Loucy (cell line): Measurements from ENCODE around the gene GPATCH2.
A peak's percentile ranks its signal among the peaks of the same experiment; 100 is the strongest.

Source experiments
- H2AFZ ChIP-seq: fragments of 200-600 bp; sonication (generic); 2 replicates; pipeline ENCODE4 v1.6.0; 2016; ENCODE audit warnings: antibody characterized with exemption, mild to moderate bottlenecking, low read length, moderate library complexity
- H3F3A ChIP-seq: fragments of 200-600 bp; 2 replicates; pipeline ENCODE4 v1.6.0; 2016; ENCODE audit warnings: antibody characterized with exemption, low read depth, mild to moderate bottlenecking
- H3K27me3 ChIP-seq: fragments of 200-600 bp; sonication (generic); 2 replicates; pipeline ENCODE4 v1.6.1; 2014; ENCODE audit warnings: low read length, mild to moderate bottlenecking; ENCODE audit not compliant: insufficient read depth, poor library complexity, severe bottlenecking
- H3K36me3 ChIP-seq: fragments of 200-600 bp; sonication (generic); 2 replicates; pipeline ENCODE4 v1.6.1; 2016; ENCODE audit warnings: low read length; ENCODE audit not compliant: insufficient read depth
- H3K4me1 ChIP-seq: fragments of 200-600 bp; sonication (generic); 2 replicates; pipeline ENCODE4 v1.5.1; 2014; ENCODE audit warnings: low read length, mild to moderate bottlenecking; ENCODE audit not compliant: insufficient read depth, poor library complexity, severe bottlenecking
- H3K4me2 ChIP-seq: fragments of 200-600 bp; sonication (generic); 2 replicates; pipeline ENCODE4 v1.6.0; 2014; ENCODE audit warnings: antibody characterized with exemption, low read length, low read depth, mild to moderate bottlenecking; ENCODE audit not compliant: poor library complexity, severe bottlenecking
- H3K4me3 ChIP-seq: fragments of 200-600 bp; sonication (generic); 2 replicates; pipeline ENCODE4 v1.5.1; 2014; ENCODE audit warnings: low read length, mild to moderate bottlenecking, mixed read lengths; ENCODE audit not compliant: poor library complexity, severe bottlenecking
- H3K79me2 ChIP-seq: fragments of 200-600 bp; sonication (generic); 2 replicates; pipeline ENCODE4 v1.6.1; 2014; ENCODE audit warnings: low read length; ENCODE audit not compliant: insufficient read depth
- H3K9ac ChIP-seq: fragments of 200-600 bp; sonication (generic); 2 replicates; pipeline ENCODE4 v1.6.0; 2014; ENCODE audit warnings: mild to moderate bottlenecking, low read depth, low read length, moderate library complexity; ENCODE audit not compliant: poor library complexity, severe bottlenecking
- H3K9me2 ChIP-seq: fragments of 200-600 bp; sonication (generic); replicated peaks from 2 replicates; pipeline ENCODE4 v1.6.1; 2016; ENCODE audit warnings: low read depth, low read length, mixed read lengths
- H3K9me3 ChIP-seq: fragments of 200-600 bp; sonication (generic); 2 replicates; pipeline ENCODE4 v1.6.1; 2014; ENCODE audit warnings: mild to moderate bottlenecking, antibody characterized with exemption, low read length, low read depth; ENCODE audit not compliant: insufficient read depth
- H4K20me1 ChIP-seq: fragments of 200-600 bp; sonication (generic); 2 replicates; pipeline ENCODE4 v1.6.0; 2014; ENCODE audit warnings: antibody characterized with exemption, low read length, mild to moderate bottlenecking; ENCODE audit not compliant: insufficient read depth, poor library complexity, severe bottlenecking
- EZH2phosphoT487 ChIP-seq: fragments of 200-600 bp; IDR thresholded peaks from 2 replicates; pipeline ENCODE4 v1.6.1; 2018; ENCODE audit warnings: antibody characterized with exemption, mild to moderate bottlenecking, moderate library complexity, borderline replicate concordance
- TF ChIP-seq, protein P1 (sequence below): fragments of 200-600 bp; sonication (generic); conservative IDR thresholded peaks from 2 replicates; pipeline ENCODE4 v1.5.1; 2014; ENCODE audit warnings: mild to moderate bottlenecking, antibody characterized with exemption, low read length

Gene GPATCH2

DNA sequence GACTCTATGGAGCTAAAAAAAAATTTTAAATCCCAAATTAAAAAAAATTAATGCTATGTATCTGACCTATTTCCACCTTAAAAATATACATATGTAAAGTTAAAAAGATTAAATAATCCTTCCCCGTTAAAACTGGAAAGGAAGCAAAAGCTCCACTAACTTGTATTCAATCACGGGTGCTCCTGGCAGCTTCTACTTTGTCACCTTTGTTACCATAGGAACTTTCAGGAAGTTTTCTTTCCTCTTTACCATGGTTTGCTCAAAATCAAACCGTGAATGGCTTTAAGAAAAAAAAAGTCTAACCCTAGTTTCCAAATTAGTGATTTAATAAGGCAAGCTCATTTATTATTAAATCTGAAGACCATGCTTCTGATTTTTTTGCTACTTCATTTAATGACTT, 3.5 kb downstream of the GPATCH2 start:
- Histone ChIP-seq H3K27me3 (peaks cover 1% of the 10 kb centered on the region), H3K79me2 (peaks cover 44% of the 10 kb centered on the region), H3K9ac (peak overlapping the region; percentile 5), H3K4me1 (peaks cover 35% of the 10 kb centered on the region), H3K4me3 (peak overlapping the region; percentile 85), H3F3A (no peaks in the 10 kb centered on the region), H2AFZ (no peak overlapping the region), H3K9me2 (no peaks in the 10 kb centered on the region), H3K4me2 (peak overlapping the region; percentile 96), H3K9me3 (no peaks in the 10 kb centered on the region), H4K20me1 (no peaks in the 10 kb centered on the region), H3K36me3 (no peaks in the 10 kb centered on the region)
- TF ChIP-seq, protein P1, sequence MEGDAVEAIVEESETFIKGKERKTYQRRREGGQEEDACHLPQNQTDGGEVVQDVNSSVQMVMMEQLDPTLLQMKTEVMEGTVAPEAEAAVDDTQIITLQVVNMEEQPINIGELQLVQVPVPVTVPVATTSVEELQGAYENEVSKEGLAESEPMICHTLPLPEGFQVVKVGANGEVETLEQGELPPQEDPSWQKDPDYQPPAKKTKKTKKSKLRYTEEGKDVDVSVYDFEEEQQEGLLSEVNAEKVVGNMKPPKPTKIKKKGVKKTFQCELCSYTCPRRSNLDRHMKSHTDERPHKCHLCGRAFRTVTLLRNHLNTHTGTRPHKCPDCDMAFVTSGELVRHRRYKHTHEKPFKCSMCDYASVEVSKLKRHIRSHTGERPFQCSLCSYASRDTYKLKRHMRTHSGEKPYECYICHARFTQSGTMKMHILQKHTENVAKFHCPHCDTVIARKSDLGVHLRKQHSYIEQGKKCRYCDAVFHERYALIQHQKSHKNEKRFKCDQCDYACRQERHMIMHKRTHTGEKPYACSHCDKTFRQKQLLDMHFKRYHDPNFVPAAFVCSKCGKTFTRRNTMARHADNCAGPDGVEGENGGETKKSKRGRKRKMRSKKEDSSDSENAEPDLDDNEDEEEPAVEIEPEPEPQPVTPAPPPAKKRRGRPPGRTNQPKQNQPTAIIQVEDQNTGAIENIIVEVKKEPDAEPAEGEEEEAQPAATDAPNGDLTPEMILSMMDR: no peak
- TF ChIP-seq EZH2phosphoT487: no peak

GRCh38 chr1:217626321-217626720, 4.6 kb downstream of the GPATCH2 start:
- Histone ChIP-seq H3K9me2 (no peaks in the 10 kb centered on the region), H3K79me2 (peaks cover 44% of the 10 kb centered on the region), H3K4me1 (peaks cover 35% of the 10 kb centered on the region), H3K36me3 (no peaks in the 10 kb centered on the region), H3K9me3 (no peaks in the 10 kb centered on the region), H2AFZ (no peak overlapping the region), H3K27me3 (no peaks in the 10 kb centered on the region), H3K4me3 (no peak overlapping the region), H4K20me1 (peaks cover 5% of the 10 kb centered on the region), H3F3A (no peaks in the 10 kb centered on the region), H3K9ac (no peak overlapping the region), H3K4me2 (peak overlapping the region; percentile 96)
- TF ChIP-seq, protein P1: no peak
- no peak for TF ChIP-seq EZH2phosphoT487

DNA sequence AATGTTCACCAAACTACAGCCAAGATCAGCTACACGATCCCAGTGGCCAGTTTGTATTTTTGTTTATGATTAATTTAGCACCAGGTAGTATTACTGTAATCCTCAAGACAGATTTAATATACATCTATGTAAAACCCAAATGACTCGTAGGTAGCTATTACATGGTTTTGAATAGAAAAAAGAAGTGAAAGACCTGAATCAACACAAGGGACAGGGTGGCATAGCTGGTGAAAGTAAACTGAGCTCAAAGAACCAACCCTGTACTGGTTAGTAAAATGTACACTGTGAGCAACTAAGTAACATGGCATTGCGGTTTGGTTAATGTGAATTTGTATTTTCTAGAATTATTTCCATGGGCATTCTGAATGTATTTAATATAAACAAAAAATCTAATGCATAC, 8.8 kb downstream of the GPATCH2 start:
- Histone ChIP-seq H3K79me2 (0 out of 2 replicates have a peak, but pooled peaks cover 14% of the 10 kb centered on the region), H3K4me1 (peaks cover 5% of the 10 kb centered on the region), H2AFZ (no peak overlapping the region), H3K9me3 (no peaks in the 10 kb centered on the region), H3K36me3 (peaks cover 8% of the 10 kb centered on the region; the same call in 1 of the 2 replicates), H4K20me1 (peaks cover 5% of the 10 kb centered on the region), H3F3A (no peaks in the 10 kb centered on the region), H3K4me2 (no peak overlapping the region), H3K9ac (no peak overlapping the region), H3K4me3 (no peak overlapping the region), H3K27me3 (no peaks in the 10 kb centered on the region), H3K9me2 (no peaks in the 10 kb centered on the region)
- no peak for TF ChIP-seq EZH2phosphoT487
- TF ChIP-seq, protein P1: no peak
